ENCODE data around the gene ZNF787. TPM values are rescaled to one million over a fixed set of nuclear protein-coding genes. Genes with fewer than 3 reads are reported as not detected.
"Not testable (repeated sequence)": the region's sequence is repeated elsewhere in the genome, so short reads cannot be mapped to it uniquely, and the experiment has no call there.

Gene ZNF787
- total RNA-seq, 2 experiments from 2014 or later, result 30.0 to 31.1 TPM

GRCh38 chr19:56152644-56153043, 31.5 kb upstream of the ZNF787 start:
- H3K9me3 Mint-ChIP-seq, result no peaks in the 10 kb centered on the region
- CTCF ChIA-PET, result interaction anchor here (1.3 kb wide), 1 partner anchor 21 kb away, joined by 3 read pairs; no protein-coding TSS in a partner anchor
- POLR2A ChIA-PET, result interaction anchor here (0.9 to 1.0 kb wide), 2 partner anchors 12 to 14 kb away, joined by 3 read pairs; partner anchors contain the start of gene ZNF444
- H3K4me1 Mint-ChIP-seq, result peaks cover 4% of the 10 kb centered on the region
- H3K4me3 Mint-ChIP-seq, result no peak overlapping the region
- H3K36me3 Mint-ChIP-seq (ENCODE audit: low read depth), result peaks cover 23% of the 10 kb centered on the region
- DNase-seq, result no peak
- no peaks in the 10 kb centered on the region for H3K27me3 Mint-ChIP-seq
- H3K27ac Mint-ChIP-seq, result no peak overlapping the region

DNA sequence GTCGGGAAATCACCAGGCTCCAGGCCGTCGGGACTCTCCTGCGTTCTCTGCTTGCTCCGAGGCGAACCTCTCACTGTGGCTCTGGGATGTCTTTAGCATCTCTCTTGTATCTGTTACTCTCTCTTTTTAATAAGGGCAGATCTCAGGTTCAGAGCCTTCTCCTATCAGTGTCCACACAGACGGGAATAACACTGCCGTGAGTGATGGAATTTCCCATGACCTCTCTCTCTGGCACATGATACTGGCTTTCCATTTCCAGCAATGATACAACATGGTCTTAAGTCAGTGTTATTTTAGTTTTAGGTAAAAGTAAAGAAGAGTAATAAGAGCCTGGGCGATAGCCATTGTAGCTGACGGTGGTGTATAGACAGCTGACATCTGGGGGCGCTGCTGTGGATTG, 29.3 kb upstream of the ZNF787 start:
- Mint-ChIP-seq H3K27me3 (no peaks in the 10 kb centered on the region), H3K27ac (no peak overlapping the region), H3K4me1 (peaks cover 4% of the 10 kb centered on the region), H3K9me3 (no peaks in the 10 kb centered on the region), H3K4me3 (no peak overlapping the region), H3K36me3 (ENCODE audit: low read depth) (peaks cover 20% of the 10 kb centered on the region)
- ChIA-PET CTCF (no interaction called here), POLR2A (no interaction called here)
- no peak for DNase-seq

DNA sequence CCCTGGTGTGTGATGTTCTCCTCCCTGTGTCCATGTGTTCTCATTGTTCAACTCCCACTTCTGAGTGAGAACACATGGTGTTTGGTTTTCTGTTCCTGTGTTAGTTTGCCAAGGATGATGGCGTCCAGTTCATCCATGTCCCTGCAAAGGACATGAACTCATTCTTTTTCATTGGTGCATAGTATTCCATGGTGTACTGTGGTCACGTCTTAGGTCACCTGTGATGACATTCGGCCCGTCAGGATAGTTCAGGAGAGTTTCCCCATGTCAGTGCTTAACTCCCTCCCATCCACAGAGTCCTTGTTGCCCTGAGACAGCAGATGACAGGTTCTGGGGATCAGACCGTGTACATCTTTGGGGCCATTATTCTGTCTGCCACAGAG, 28.6 kb upstream of the ZNF787 start:
- H3K27me3 Mint-ChIP-seq, result no peaks in the 10 kb centered on the region
- no peak overlapping the region for H3K27ac Mint-ChIP-seq
- peaks cover 4% of the 10 kb centered on the region for H3K4me1 Mint-ChIP-seq
- H3K9me3 Mint-ChIP-seq, result no peaks in the 10 kb centered on the region
- ChIA-PET POLR2A (no interaction called here), CTCF (no interaction called here)
- peaks cover 20% of the 10 kb centered on the region for H3K36me3 Mint-ChIP-seq (ENCODE audit: low read depth)
- H3K4me3 Mint-ChIP-seq, result no peak overlapping the region
- DNase-seq, result no peak

GRCh38 chr19:56148955-56149655, 28.0 kb upstream of the ZNF787 start:
- H3K9me3 Mint-ChIP-seq, H3K4me3 Mint-ChIP-seq, DNase-seq: not testable (repeated sequence)

DNA sequence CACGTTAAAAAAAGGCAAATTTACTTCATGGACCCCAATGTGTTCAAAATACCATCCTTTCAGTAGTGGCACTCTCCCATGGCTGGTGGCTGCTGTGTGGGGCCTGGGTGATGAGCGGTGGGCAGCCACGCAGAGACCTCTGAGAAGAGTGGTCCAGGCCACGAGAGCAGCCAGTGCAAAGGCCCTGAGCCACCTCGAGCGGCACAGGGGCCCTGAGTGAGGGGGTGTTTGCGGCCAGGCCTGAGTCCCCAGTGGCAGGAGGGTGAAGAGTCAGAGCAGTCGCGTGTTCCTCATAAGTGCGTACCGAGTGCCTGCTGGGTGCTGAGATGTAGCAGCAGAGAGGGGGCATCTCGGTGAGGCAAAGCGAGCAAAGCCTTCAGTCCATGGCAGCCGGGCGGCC, 27.0 kb upstream of the ZNF787 start:
- H3K36me3 Mint-ChIP-seq (ENCODE audit: low read depth), result peaks cover 20% of the 10 kb centered on the region
- CTCF ChIA-PET, result no interaction called here
- H3K27me3 Mint-ChIP-seq, result no peaks in the 10 kb centered on the region
- no peak for DNase-seq
- H3K4me1 Mint-ChIP-seq, result peaks cover 10% of the 10 kb centered on the region
- POLR2A ChIA-PET, result no interaction called here
- H3K9me3 Mint-ChIP-seq, result no peaks in the 10 kb centered on the region
- no peak overlapping the region for H3K27ac Mint-ChIP-seq
- H3K4me3 Mint-ChIP-seq, result no peak overlapping the region

More at GRCh38 chr19:56148955-56149655, 28.0 kb upstream of the ZNF787 start:
- POLR2A ChIA-PET, CTCF ChIA-PET, H3K27ac Mint-ChIP-seq, H3K4me1 Mint-ChIP-seq, H3K27me3 Mint-ChIP-seq: not testable (repeated sequence)
- H3K36me3 Mint-ChIP-seq (ENCODE audit: low read depth), result peaks cover 20% of the 10 kb centered on the region

DNA sequence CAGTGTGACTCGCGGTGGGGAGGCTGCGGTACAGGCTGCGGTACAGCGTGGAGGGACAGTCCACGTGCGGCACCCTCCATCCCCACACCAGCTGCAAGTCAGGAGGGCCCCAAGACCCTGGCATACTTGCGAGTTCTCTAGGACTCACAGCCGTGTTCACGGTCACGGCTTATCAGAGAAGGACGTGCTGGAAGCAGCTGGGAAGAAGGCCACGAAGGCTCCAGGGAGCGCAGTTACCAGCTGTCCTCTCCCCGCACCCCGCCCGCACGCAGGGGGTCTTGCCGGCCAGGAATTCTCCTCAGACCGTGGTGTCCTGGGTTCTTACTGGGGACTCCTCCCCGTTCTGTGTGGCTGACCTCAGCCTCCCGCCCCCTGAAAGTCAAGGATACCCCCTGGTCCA, 26.2 kb upstream of the ZNF787 start:
- H3K4me3 Mint-ChIP-seq, result no peak overlapping the region
- H3K27ac Mint-ChIP-seq, result no peak overlapping the region
- CTCF ChIA-PET, result no interaction called here
- POLR2A ChIA-PET, result interaction anchor here (0.9 kb wide), 1 partner anchor 11 kb away, joined by 3 read pairs; no protein-coding TSS in a partner anchor
- DNase-seq, result no peak
- peaks cover 20% of the 10 kb centered on the region for H3K36me3 Mint-ChIP-seq (ENCODE audit: low read depth)
- H3K27me3 Mint-ChIP-seq, result no peaks in the 10 kb centered on the region
- H3K4me1 Mint-ChIP-seq, result peaks cover 18% of the 10 kb centered on the region
- no peaks in the 10 kb centered on the region for H3K9me3 Mint-ChIP-seq

- Mint-ChIP-seq H3K27me3 (no peaks in the 10 kb centered on the region), H3K27ac (no peak overlapping the region), H3K4me1 (peaks cover 22% of the 10 kb centered on the region), H3K36me3 (ENCODE audit: low read depth) (peaks cover 20% of the 10 kb centered on the region), H3K9me3 (no peaks in the 10 kb centered on the region), H3K4me3 (no peak overlapping the region)
- ChIA-PET CTCF (no interaction called here), POLR2A (interaction anchor here (0.9 kb wide), 1 partner anchor 10 kb away, joined by 3 read pairs; no protein-coding TSS in a partner anchor)
- DNase-seq, result no peak
Measured at GRCh38 chr19:56146904-56147303, 25.8 kb upstream of the ZNF787 start.

GRCh38 chr19:56145698-56146097, 24.6 kb upstream of the ZNF787 start:
- Mint-ChIP-seq H3K27me3 (no peaks in the 10 kb centered on the region), H3K4me1 (peaks cover 24% of the 10 kb centered on the region), H3K27ac (no peak overlapping the region), H3K4me3 (no peak overlapping the region), H3K9me3 (no peaks in the 10 kb centered on the region), H3K36me3 (ENCODE audit: low read depth) (peaks cover 20% of the 10 kb centered on the region)
- POLR2A ChIA-PET, result no interaction called here
- CTCF ChIA-PET, result no interaction called here
- no peak for DNase-seq

DNA sequence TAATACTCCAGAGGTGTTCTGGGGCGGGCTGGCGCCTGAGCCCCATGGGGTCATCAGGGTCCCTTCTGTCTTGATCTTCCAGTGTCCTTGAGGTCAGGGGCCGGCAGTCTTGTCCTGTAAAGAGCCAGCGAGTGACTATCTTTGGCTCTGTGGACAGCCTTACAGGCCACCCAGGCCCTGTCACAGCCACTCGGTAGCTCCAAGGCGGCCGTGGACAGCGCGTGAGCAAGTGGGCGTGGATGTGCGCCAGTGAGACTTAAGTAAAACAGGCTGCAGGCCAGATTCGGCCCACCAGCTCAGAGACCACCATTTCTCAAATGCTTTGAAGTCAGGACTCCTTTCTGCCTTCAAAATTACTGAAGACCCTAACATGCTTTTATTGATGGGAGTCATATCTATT, 23.7 kb upstream of the ZNF787 start:
- CTCF ChIA-PET, result interaction anchor here (1.3 kb wide), 1 partner anchor 10 kb away, joined by 3 read pairs; no protein-coding TSS in a partner anchor
- H3K9me3 Mint-ChIP-seq, result no peaks in the 10 kb centered on the region
- H3K36me3 Mint-ChIP-seq (ENCODE audit: low read depth), result peaks cover 14% of the 10 kb centered on the region
- no peak overlapping the region for H3K27ac Mint-ChIP-seq
- DNase-seq, result no peak
- POLR2A ChIA-PET, result no interaction called here
- no peak overlapping the region for H3K4me3 Mint-ChIP-seq
- H3K4me1 Mint-ChIP-seq, result peaks cover 31% of the 10 kb centered on the region
- no peaks in the 10 kb centered on the region for H3K27me3 Mint-ChIP-seq

DNA sequence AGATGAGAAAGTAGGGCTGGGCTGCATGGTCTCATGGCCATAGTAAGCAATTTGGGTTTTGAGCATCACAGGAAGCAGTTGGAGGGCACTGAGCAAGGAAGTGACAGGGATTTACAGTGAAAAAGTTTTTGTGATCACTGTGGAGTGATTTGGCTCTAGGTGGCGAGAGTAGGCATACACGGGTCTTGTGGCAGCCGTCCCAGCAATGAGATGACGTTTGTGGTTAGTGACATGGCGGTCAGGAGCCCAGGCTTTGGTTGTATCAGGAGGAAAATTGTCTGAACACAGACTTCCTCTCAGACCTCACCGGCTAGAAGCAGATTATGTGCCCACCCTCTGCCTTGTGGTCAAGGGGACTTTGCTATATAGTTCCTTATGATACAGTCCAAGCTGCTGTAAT, 23.3 kb upstream of the ZNF787 start:
- no peaks in the 10 kb centered on the region for H3K9me3 Mint-ChIP-seq

GRCh38 chr19:56142897-56143434, 21.9 kb upstream of the ZNF787 start:
- no peaks in the 10 kb centered on the region for H3K27me3 Mint-ChIP-seq
- H3K4me3 Mint-ChIP-seq, result no peak overlapping the region
- CTCF ChIA-PET, result no interaction called here
- no peak for DNase-seq
- peaks cover 2% of the 10 kb centered on the region for H3K36me3 Mint-ChIP-seq (ENCODE audit: low read depth)
- H3K4me1 Mint-ChIP-seq, result peaks cover 40% of the 10 kb centered on the region
- H3K27ac Mint-ChIP-seq, result no peak overlapping the region
- POLR2A ChIA-PET, result interaction anchor here (3.0 kb wide), 1 partner anchor 23 kb away, joined by 20 read pairs; the partner anchor contains the start of gene ZNF787
- H3K9me3 Mint-ChIP-seq, result no peaks in the 10 kb centered on the region

More for the DNA sequence above, 23.3 kb upstream of the ZNF787 start:
- DNase-seq, result no peak
- peaks cover 9% of the 10 kb centered on the region for H3K36me3 Mint-ChIP-seq (ENCODE audit: low read depth)
- ChIA-PET CTCF (interaction anchor here (1.3 kb wide), 1 partner anchor 11 kb away, joined by 3 read pairs; no protein-coding TSS in a partner anchor), POLR2A (no interaction called here)
- H3K27me3 Mint-ChIP-seq, result no peaks in the 10 kb centered on the region
- no peak overlapping the region for H3K4me3 Mint-ChIP-seq
- peak overlapping the region; percentile 77 for H3K27ac Mint-ChIP-seq
- H3K4me1 Mint-ChIP-seq, result peaks cover 35% of the 10 kb centered on the region

DNA sequence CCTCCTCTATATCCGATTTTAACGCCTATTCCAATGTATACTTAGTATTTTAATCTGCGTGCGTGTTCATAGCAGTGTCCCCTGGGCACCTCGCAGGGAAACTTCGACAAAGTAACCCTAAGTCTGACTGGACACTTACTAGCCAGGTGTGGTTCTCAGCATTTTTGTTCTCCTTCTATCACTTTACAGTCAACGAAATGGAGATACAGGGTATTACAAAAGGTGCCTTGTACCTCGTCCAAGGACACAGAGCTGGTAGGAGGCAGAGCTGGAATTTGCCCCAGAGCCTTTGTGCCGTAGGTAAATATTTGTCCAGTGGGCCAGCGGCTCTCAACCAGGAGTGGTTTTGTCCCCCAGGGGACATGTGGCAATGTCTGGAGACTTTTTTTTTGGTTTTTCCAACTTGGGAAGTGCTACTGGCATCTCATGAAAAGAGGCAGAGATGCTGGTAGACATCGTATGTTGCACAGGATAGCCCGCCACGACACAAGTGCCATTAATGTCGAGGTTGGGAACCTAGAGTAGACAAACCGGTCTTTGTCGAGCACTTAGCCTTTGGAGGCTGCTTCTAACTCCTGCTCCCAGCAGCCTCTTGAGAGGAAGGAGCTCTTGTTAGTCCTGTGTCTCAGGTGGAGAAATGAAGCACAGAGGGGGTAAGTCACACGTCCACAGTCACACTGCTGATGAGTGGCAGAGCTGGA, 21.1 kb upstream of the ZNF787 start:
- ChIA-PET POLR2A (interaction anchor here (1.2 to 3.0 kb wide), 2 partner anchors 22 to 256 kb away, joined by 3 to 20 read pairs; partner anchors contain the start of gene ZNF787), CTCF (no interaction called here)
- DNase-seq, result no peak
- H3K27ac Mint-ChIP-seq, result peak overlapping the region; percentile 54
- peak overlapping the region; percentile 76 for H3K4me3 Mint-ChIP-seq
- H3K27me3 Mint-ChIP-seq, result no peaks in the 10 kb centered on the region
- no peaks in the 10 kb centered on the region for H3K9me3 Mint-ChIP-seq
- no peaks in the 10 kb centered on the region for H3K36me3 Mint-ChIP-seq (ENCODE audit: low read depth)
- peaks cover 40% of the 10 kb centered on the region for H3K4me1 Mint-ChIP-seq

GRCh38 chr19:56141417-56141993, 20.4 kb upstream of the ZNF787 start:
- H3K4me3 Mint-ChIP-seq, result peak overlapping the region; percentile 76
- CTCF ChIA-PET, result no interaction called here

More at GRCh38 chr19:56141417-56141993, 20.4 kb upstream of the ZNF787 start:
- H3K27me3 Mint-ChIP-seq, result no peaks in the 10 kb centered on the region
- peaks cover 40% of the 10 kb centered on the region for H3K4me1 Mint-ChIP-seq
- H3K27ac Mint-ChIP-seq, result peak overlapping the region; percentile 83
- POLR2A ChIA-PET, result interaction anchor here (1.0 to 3.0 kb wide), 5 partner anchors 11 to 257 kb away, joined by 3 to 20 read pairs (median 3); partner anchors contain the start of gene ZNF787
- no peaks in the 10 kb centered on the region for H3K36me3 Mint-ChIP-seq (ENCODE audit: low read depth)
- no peaks in the 10 kb centered on the region for H3K9me3 Mint-ChIP-seq
- peak; percentile 36 for DNase-seq

Measured in activated CD4-positive, alpha-beta memory T cell treated with anti-CD3 and anti-CD28 coated beads, Interleukin-2, amount 10 ng/mL, durations not matched to agents 7 days and 5 days (primary cell).